Muscle of leg (tissue), 11 donors: ENCODE measurements around the gene ADGRG1. TPM values are rescaled to one million over a fixed set of nuclear protein-coding genes. Genes with fewer than 3 reads are reported as not detected.

Source experiments
- DNase-seq: peaks from one replicate; pipeline ENCODE4 v3.0.0; 2013
- H3K27ac ChIP-seq: one replicate; pipeline ENCODE4 v1.5.1; 2013; ENCODE audit warnings: mild to moderate bottlenecking, low read length, control low read depth
- H3K27me3 ChIP-seq: one replicate; pipeline ENCODE4 v1.6.1; 2013; ENCODE audit warnings: low read length; ENCODE audit not compliant: control insufficient read depth, insufficient read depth
- H3K36me3 ChIP-seq: one replicate; pipeline ENCODE4 v1.6.1; 2013; ENCODE audit warnings: low read length; ENCODE audit not compliant: control insufficient read depth, insufficient read depth
- H3K4me1 ChIP-seq: one replicate; pipeline ENCODE4 v1.6.1; 2013; ENCODE audit warnings: low read length; ENCODE audit not compliant: control insufficient read depth, insufficient read depth
- H3K4me3 ChIP-seq: one replicate; pipeline ENCODE4 v1.5.1; 2013; ENCODE audit warnings: low read length, control low read depth
- H3K9me3 ChIP-seq: replicated peaks from 2 replicates; pipeline ENCODE4 v1.6.1; 2013; ENCODE audit warnings: low read depth, low read length; ENCODE audit not compliant: control insufficient read depth
- WGBS: methylation state at CpG from one replicate; pipeline ENCODE4 v1.1.5; 2013; ENCODE audit warnings: missing lambda C conversion rate; ENCODE audit not compliant: insufficient coverage; 5-methylcytosine and 5-hydroxymethylcytosine counted together
- polyA plus RNA-seq, 8 donors: library from polyadenylated mRNA; unstranded; fragments of 120-200 nt; gene quantifications; one replicate each; pipeline versions ENCODE4 v1.2.1 to v1.2.3, GENCODE V29; 2013; ENCODE audit warnings: inconsistent platforms in 1 of 8, low replicate concordance in 1 of 8; ENCODE audit not compliant: insufficient read length in 8 of 8, insufficient read depth in 1 of 8
- total RNA-seq: library from RNA; stranded (reverse); fragments of 120-200 nt; gene quantifications from one replicate; pipeline ENCODE4 v1.2.4, GENCODE V29; 2013

The ADGRG1 gene
- total and polyA plus RNA-seq, 9 donors: 1.9 to 13.0 (median 5.5) TPM

GRCh38 chr16:57642160-57643135 lies 14.0 kb downstream of the ADGRG1 start:
- Histone ChIP-seq H3K9me3 (no peaks in the 10 kb centered on the region), H3K36me3 (no peaks in the 10 kb centered on the region), H3K4me1 (peaks cover 58% of the 10 kb centered on the region), H3K27me3 (peaks cover 2% of the 10 kb centered on the region), H3K4me3 (no peak overlapping the region), H3K27ac (peak overlapping the region; percentile 82)
- no peak for DNase-seq
- WGBS: 51% methylated on average over 10 of the region's 11 CpGs

DNA sequence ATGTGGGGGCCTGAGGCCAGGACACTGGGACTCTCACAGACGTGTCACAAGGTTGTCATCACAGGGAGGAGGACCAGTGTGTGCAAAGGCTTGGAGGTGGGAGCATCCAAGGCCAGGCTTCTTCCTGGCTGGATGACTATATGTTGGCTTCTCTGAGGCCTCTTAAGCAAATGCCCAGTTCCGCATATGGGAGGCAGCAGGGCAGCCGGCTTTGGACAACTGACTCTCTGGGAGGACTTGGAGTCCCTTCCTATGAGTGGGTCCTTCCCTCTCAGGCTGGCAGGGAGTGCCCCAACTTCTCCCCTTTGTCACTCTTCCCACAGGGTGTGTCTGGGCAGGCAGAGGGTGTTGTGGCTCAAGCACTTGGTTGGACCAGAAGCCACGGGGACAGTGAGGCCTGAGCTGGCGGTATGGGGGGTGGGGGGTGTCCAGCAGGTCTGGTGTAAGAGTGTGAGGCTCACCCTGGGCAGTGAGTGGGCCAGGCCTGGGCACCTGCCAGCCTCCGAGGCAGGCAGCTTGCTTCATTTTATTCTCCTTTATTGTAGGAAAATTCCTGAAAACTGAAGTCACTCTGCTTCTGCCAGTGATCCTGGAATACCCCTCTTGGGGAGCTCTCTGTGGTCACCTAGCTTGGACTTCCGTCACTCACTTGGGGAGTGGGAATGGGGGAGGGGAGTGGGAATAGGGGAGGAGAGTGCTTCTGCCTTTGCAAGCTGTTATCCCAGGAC lies 14.9 kb downstream of the ADGRG1 start:
- Histone ChIP-seq H3K27ac (peak overlapping the region; percentile 82), H3K4me1 (peaks cover 58% of the 10 kb centered on the region), H3K9me3 (no peaks in the 10 kb centered on the region), H3K27me3 (peaks cover 2% of the 10 kb centered on the region), H3K36me3 (no peaks in the 10 kb centered on the region), H3K4me3 (no peak overlapping the region)
- WGBS: 40% methylated on average over 5 of the region's 7 CpGs
- peak; percentile 57 for DNase-seq

- Histone ChIP-seq H3K9me3 (no peaks in the 10 kb centered on the region), H3K4me1 (peaks cover 56% of the 10 kb centered on the region), H3K27me3 (peaks cover 2% of the 10 kb centered on the region), H3K4me3 (no peak overlapping the region), H3K36me3 (no peaks in the 10 kb centered on the region), H3K27ac (peak overlapping the region; percentile 13)
- 40% methylated on average over 5 of the region's 9 CpGs for WGBS
- DNase-seq: no peak
Observed at GRCh38 chr16:57643910-57644309, 15.5 kb downstream of the ADGRG1 start.

DNA sequence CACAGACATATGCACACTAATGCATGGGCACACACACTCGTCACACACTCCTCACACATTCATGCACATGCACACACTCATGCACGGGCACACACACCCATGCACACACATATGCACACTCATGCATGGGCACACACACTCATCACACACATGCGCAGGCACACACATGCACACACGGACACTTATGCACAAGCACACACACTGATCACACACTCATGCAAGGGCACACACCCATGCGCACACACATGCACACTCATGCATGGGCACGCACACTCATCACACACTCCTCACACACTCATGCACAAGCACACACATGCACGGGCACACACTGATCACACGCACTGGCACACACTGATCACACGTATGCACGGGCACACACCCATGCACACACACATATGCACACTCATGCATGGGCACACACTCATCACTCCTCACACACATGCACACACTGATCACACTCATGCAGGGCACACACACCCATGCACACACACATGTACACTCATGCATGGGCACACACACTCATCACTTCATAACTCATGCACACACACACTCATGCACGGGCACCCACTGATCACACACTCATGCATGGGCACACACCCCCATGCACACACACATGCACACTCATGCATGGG lies 16.1 kb downstream of the ADGRG1 start:
- H3K4me3 ChIP-seq: no peak overlapping the region
- no peaks in the 10 kb centered on the region for H3K9me3 ChIP-seq
- DNase-seq: no peak
- H3K27me3 ChIP-seq: peaks cover 2% of the 10 kb centered on the region
- no peak overlapping the region for H3K27ac ChIP-seq
- 97% methylated on average over 11 of the region's 11 CpGs for WGBS
- H3K4me1 ChIP-seq: peaks cover 51% of the 10 kb centered on the region
- no peaks in the 10 kb centered on the region for H3K36me3 ChIP-seq

DNA sequence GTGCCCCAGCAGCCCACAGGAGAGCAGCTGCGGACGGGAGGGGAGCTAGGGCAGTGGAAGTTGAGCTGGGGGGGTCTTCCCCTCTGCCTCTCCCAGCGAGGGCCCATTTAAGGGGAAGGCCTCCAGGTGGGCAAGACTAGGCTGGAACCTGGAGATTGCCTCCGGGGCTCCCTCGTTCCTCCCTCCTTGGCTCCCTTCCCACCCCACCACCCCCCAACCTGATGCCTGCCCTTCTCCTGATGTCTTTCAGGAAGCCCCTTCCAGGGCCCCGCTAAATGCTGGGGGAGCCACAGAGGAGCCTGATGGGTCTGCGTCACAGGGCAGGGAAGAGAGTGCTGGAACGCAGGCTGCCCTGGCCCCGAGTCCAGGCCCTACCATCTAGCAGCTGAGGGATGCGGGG lies 16.7 kb downstream of the ADGRG1 start:
- Histone ChIP-seq H3K9me3 (no peaks in the 10 kb centered on the region), H3K4me1 (peaks cover 49% of the 10 kb centered on the region), H3K4me3 (no peak overlapping the region), H3K27me3 (peaks cover 2% of the 10 kb centered on the region), H3K36me3 (no peaks in the 10 kb centered on the region), H3K27ac (peak overlapping the region; percentile 13)
- WGBS: 19% methylated on average over 4 of the region's 10 CpGs
- DNase-seq: no peak

GRCh38 chr16:57645691-57646387 lies 17.4 kb downstream of the ADGRG1 start:
- 30% methylated on average over 9 of the region's 24 CpGs for WGBS
- H3K36me3 ChIP-seq: no peaks in the 10 kb centered on the region
- H3K27ac ChIP-seq: peak overlapping the region; percentile 85
- no peak overlapping the region for H3K4me3 ChIP-seq
- peaks cover 49% of the 10 kb centered on the region for H3K4me1 ChIP-seq
- H3K27me3 ChIP-seq: peaks cover 2% of the 10 kb centered on the region
- DNase-seq: peak; percentile 86
- H3K9me3 ChIP-seq: no peaks in the 10 kb centered on the region

DNA sequence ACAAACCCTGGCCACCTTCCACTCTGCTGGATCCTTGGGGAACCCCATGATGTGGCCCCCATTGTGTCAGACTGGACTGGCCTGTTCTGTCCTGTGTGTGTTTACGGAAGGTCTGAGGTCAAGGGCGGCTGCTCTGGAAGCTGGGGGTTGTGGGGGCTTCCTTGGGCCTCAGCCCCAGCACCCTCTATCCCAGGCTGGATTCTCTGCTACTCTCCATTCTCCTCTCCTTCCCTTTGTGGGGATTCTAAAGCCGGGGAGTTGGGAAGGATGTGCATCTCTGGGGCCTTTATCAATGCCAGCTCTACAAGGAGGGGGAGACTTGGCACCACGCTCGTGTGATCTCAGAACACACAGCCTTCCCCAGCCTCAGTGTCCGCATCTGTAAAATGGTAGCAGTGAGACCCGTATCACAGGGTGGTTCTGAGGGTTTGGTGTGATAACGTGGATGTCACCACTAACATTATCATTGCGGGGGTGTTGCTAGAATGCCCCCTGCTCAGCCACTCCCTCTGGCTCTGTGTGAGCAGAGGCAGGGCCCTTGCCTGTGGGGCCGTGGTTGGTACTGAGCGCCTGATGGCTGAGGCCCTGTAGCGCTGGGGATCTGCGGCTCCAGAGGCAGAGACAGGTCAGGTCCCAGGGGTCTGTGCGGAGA lies 18.1 kb downstream of the ADGRG1 start:
- no peaks in the 10 kb centered on the region for H3K9me3 ChIP-seq
- H3K4me3 ChIP-seq: no peak overlapping the region
- H3K27me3 ChIP-seq: peaks cover 2% of the 10 kb centered on the region
- H3K27ac ChIP-seq: peak overlapping the region; percentile 85
- WGBS: no CpG with 5 or more reads among the region's 14 CpGs
- H3K36me3 ChIP-seq: no peaks in the 10 kb centered on the region
- DNase-seq: no peak
- H3K4me1 ChIP-seq: peaks cover 49% of the 10 kb centered on the region

DNA sequence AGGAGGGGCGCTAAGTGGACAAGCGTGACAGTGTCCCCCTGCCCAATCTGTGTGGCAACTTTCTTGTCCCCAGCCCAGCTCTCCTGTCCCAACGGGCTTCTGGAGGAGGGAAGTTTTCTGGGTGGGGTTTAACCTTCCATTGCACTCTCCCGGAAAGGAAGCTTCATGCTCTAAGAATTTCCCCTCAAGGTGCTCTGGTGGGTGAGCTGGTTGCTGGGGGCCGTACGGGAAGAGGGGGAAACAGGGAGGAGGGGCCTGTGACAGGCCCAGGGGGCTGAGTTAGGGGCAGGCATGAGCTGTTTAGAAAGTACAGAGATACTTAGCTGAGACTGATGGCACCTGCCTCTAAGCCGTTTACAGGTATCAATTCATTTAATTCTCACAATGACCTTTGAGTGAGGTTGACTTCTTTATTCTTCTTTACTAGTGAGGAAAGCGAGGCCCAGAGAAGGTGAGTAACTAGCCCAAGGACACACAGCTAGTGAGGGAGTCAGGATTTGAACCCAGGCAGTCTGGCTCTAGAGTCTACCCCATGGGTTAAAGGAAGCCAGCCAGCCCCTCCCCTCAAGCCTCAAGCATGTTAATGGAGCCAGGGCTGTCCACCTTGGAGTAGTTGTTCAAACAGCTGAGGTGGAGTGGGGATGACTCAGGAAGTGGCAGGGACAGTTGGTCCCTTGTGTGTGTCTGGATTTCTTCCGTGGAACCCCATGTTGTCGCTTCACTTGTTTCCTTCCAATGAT lies 18.9 kb downstream of the ADGRG1 start:
- H3K27me3 ChIP-seq: peaks cover 2% of the 10 kb centered on the region
- H3K36me3 ChIP-seq: no peaks in the 10 kb centered on the region
- H3K4me3 ChIP-seq: no peak overlapping the region
- H3K27ac ChIP-seq: peak overlapping the region; percentile 85
- no peaks in the 10 kb centered on the region for H3K9me3 ChIP-seq
- WGBS: 78% methylated on average over 3 of the region's 10 CpGs
- DNase-seq: no peak
- peaks cover 49% of the 10 kb centered on the region for H3K4me1 ChIP-seq

DNA sequence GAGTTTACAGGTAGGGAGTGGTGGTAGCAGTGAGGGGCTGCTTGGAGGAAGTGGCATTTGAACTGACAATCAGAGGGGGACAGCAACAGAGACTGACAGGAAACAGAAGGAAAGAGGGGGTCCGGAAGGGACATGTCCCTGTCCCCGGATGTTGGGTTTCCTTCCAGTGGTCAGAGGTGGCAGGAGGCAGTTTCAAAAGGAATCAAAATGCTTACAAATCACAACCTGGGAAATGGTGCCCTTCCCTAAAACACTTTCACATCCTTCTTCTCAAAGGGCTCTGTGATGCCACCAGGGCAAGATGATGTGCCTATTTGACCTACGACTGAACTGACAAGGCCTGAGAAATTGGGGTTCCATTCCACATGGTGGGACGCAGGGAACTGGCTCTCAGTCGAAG lies 19.7 kb downstream of the ADGRG1 start:
- Histone ChIP-seq H3K27me3 (peaks cover 2% of the 10 kb centered on the region), H3K27ac (peak overlapping the region; percentile 85), H3K4me3 (no peak overlapping the region), H3K9me3 (no peaks in the 10 kb centered on the region), H3K4me1 (peaks cover 45% of the 10 kb centered on the region), H3K36me3 (no peaks in the 10 kb centered on the region)
- DNase-seq: peak; percentile 66
- WGBS: 84% methylated on average over 3 of the region's 5 CpGs
